Upper lobe of right lung (tissue), 1 donor: ENCODE results near the gene C1orf167. TPM values are rescaled to one million over a fixed set of nuclear protein-coding genes. Genes with fewer than 3 reads are reported as not detected.

Source experiments
- ATAC-seq: fragments of 200-7000 bp; cut with Tn5 transposase; one replicate; pipeline ENCODE4 v1.9.1; 2020; ENCODE audit warnings: mild to moderate bottlenecking, moderate library complexity
- DNase-seq: peaks from one replicate; pipeline ENCODE4 v3.0.0-alpha.2; 2020
- H3K27ac ChIP-seq: fragments of 200-600 bp; one replicate; pipeline ENCODE4 v1.8.0; 2022
- H3K27me3 ChIP-seq: fragments of 200-600 bp; one replicate; pipeline ENCODE4 v1.8.0; 2022; ENCODE audit warnings: mild to moderate bottlenecking
- H3K36me3 ChIP-seq: fragments of 200-600 bp; one replicate; pipeline ENCODE4 v1.8.0; 2022
- H3K4me1 ChIP-seq: fragments of 200-600 bp; one replicate; pipeline ENCODE4 v1.8.0; 2022
- H3K4me3 ChIP-seq: fragments of 200-600 bp; one replicate; pipeline ENCODE4 v1.8.0; 2022; ENCODE audit warnings: mild to moderate bottlenecking
- H3K9me3 ChIP-seq: fragments of 200-600 bp; one replicate; pipeline ENCODE4 v1.8.0; 2022
- intact Hi-C: fragments of 100-400 bp; cut with DNase I; formaldehyde crosslinking; loops from one replicate; pipeline ENCODE4 v1.11.0; 2022
- total RNA-seq: library from RNA; stranded (reverse); fragmentation: NEBNext Ultra II Directional; extraction: Animal tissue kit (Norgen Biotek cat#: 25700); gene quantifications from one replicate; pipeline ENCODE4 v1.2.1, GENCODE V29; 2021
- TF ChIP-seq, protein P1 (sequence below): fragments of 200-600 bp; IDR thresholded peaks from one replicate; pipeline ENCODE4 v1.8.0; 2022; ENCODE audit warnings: antibody characterized with exemption
- donor health status: DM: no; HTN: yes; CAD: no; lungs with severe emphysema.

Gene C1orf167
- total RNA-seq, 1 donor from 2014 or later = 4.7 TPM

GRCh38 chr1:11779715-11780379 lies 17.9 kb downstream of the C1orf167 start:
- no peaks in the 10 kb centered on the region for H3K9me3 ChIP-seq
- H3K27me3 ChIP-seq = no peaks in the 10 kb centered on the region
- ATAC-seq (no peak), DNase-seq (no peak)
- intact Hi-C loops = no loop called here
- H3K4me1 ChIP-seq = peaks cover 6% of the 10 kb centered on the region
- H3K27ac ChIP-seq = no peak overlapping the region
- H3K4me3 ChIP-seq = no peak overlapping the region
- TF ChIP-seq, protein P1, sequence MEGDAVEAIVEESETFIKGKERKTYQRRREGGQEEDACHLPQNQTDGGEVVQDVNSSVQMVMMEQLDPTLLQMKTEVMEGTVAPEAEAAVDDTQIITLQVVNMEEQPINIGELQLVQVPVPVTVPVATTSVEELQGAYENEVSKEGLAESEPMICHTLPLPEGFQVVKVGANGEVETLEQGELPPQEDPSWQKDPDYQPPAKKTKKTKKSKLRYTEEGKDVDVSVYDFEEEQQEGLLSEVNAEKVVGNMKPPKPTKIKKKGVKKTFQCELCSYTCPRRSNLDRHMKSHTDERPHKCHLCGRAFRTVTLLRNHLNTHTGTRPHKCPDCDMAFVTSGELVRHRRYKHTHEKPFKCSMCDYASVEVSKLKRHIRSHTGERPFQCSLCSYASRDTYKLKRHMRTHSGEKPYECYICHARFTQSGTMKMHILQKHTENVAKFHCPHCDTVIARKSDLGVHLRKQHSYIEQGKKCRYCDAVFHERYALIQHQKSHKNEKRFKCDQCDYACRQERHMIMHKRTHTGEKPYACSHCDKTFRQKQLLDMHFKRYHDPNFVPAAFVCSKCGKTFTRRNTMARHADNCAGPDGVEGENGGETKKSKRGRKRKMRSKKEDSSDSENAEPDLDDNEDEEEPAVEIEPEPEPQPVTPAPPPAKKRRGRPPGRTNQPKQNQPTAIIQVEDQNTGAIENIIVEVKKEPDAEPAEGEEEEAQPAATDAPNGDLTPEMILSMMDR = no peak
- H3K36me3 ChIP-seq = no peaks in the 10 kb centered on the region

DNA sequence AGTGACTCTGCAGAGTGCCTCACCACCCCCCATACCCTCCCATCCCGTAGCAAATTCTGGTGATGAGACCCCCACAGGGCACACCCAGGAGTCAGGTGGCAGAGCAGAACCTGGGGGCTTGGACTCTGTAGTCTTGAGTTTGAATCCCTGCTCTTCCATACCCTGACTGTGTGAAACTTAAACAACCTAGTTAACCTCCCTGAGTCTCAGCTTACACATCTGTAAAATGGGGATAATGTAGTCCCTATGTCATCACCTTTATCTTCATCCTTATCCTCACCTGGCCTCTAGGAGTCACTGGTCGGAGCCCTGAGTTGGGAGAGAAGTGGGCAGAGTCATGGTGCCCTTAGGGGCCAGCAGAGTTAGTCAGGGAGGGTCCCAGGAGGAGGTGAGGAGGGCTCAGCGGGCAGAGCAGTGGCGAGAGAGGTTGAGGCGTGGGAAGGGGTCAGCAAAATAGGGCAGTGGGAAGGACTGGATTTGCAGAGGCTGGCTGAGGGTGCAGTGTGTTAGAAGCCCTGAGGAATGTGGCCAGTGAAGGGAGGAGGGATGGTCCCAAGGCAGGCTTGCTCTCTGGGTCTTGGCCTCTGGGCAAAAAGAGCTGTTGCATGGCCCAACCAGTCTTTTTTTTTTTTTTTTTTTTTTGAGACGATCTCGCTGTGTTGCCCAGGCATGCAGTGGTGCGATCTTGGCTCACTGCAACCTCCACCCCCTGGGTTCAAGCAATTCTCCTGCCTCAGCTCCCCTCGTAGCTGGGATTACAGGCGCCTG lies 18.6 kb downstream of the C1orf167 start:
- H3K27me3 ChIP-seq = no peaks in the 10 kb centered on the region
- TF ChIP-seq, protein P1 = no peak
- no peak overlapping the region for H3K4me3 ChIP-seq
- ATAC-seq (no peak), DNase-seq (no peak)
- H3K9me3 ChIP-seq = no peaks in the 10 kb centered on the region
- no peak overlapping the region for H3K27ac ChIP-seq
- intact Hi-C loops = no loop called here
- peaks cover 13% of the 10 kb centered on the region for H3K4me1 ChIP-seq
- H3K36me3 ChIP-seq = no peaks in the 10 kb centered on the region

- Histone ChIP-seq H3K4me1 (peaks cover 20% of the 10 kb centered on the region), H3K36me3 (no peaks in the 10 kb centered on the region), H3K27me3 (no peaks in the 10 kb centered on the region), H3K9me3 (no peaks in the 10 kb centered on the region), H3K27ac (no peak overlapping the region), H3K4me3 (no peak overlapping the region)
- intact Hi-C loops = no loop called here
- ATAC-seq (no peak), DNase-seq (no peak)
- TF ChIP-seq, protein P1 = no peak
Measured at GRCh38 chr1:11781297-11781696, 19.3 kb downstream of the C1orf167 start.

- no peak for ATAC-seq
- Histone ChIP-seq H3K36me3 (no peaks in the 10 kb centered on the region), H3K9me3 (no peaks in the 10 kb centered on the region), H3K27me3 (no peaks in the 10 kb centered on the region), H3K4me1 (peaks cover 28% of the 10 kb centered on the region), H3K4me3 (no peak overlapping the region), H3K27ac (no peak overlapping the region)
- no peak for DNase-seq
- intact Hi-C loops = no loop called here
- TF ChIP-seq, protein P1 = no peak
Measured at GRCh38 chr1:11782127-11782708, 20.2 kb downstream of the C1orf167 start.

DNA sequence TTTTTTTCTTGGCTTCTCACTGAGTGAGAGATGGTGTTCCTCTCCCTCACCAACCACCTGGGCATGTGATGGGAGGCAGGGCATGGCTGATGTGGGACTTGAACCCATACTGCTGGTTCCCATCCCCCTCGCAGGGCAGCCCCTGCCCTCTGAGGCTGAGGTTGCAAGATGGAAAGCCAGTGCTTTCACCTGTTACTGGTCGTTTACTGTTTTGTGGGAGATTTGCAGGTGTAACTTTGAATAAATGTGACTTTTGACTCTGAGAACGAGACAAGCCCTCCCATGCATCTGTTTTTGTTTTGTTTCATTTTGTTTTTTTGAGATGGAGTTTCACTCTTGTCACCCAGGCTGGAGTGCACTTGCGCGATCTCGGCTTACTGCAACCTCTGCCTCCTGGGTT lies 21.6 kb downstream of the C1orf167 start:
- ATAC-seq (no peak), DNase-seq (no peak)
- no peak overlapping the region for H3K27ac ChIP-seq
- no peaks in the 10 kb centered on the region for H3K27me3 ChIP-seq
- TF ChIP-seq, protein P1 = no peak
- intact Hi-C loops = no loop called here
- peaks cover 40% of the 10 kb centered on the region for H3K4me1 ChIP-seq
- no peaks in the 10 kb centered on the region for H3K36me3 ChIP-seq
- H3K4me3 ChIP-seq = no peak overlapping the region
- no peaks in the 10 kb centered on the region for H3K9me3 ChIP-seq
